NCI-H2196 (cell line): ENCODE data around the gene MORF4L1.
"Not testable (repeated sequence)": the region's sequence is repeated elsewhere in the genome, so short reads cannot be mapped to it uniquely, and the experiment has no call there.

Source experiments
- DNase-seq: peaks from one replicate; lab custom pipeline; 2025; ENCODE audit not compliant: unreplicated experiment; lab: John Stamatoyannopoulos, UW

Gene MORF4L1, protein sequence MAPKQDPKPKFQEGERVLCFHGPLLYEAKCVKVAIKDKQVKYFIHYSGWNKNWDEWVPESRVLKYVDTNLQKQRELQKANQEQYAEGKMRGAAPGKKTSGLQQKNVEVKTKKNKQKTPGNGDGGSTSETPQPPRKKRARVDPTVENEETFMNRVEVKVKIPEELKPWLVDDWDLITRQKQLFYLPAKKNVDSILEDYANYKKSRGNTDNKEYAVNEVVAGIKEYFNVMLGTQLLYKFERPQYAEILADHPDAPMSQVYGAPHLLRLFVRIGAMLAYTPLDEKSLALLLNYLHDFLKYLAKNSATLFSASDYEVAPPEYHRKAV

DNA sequence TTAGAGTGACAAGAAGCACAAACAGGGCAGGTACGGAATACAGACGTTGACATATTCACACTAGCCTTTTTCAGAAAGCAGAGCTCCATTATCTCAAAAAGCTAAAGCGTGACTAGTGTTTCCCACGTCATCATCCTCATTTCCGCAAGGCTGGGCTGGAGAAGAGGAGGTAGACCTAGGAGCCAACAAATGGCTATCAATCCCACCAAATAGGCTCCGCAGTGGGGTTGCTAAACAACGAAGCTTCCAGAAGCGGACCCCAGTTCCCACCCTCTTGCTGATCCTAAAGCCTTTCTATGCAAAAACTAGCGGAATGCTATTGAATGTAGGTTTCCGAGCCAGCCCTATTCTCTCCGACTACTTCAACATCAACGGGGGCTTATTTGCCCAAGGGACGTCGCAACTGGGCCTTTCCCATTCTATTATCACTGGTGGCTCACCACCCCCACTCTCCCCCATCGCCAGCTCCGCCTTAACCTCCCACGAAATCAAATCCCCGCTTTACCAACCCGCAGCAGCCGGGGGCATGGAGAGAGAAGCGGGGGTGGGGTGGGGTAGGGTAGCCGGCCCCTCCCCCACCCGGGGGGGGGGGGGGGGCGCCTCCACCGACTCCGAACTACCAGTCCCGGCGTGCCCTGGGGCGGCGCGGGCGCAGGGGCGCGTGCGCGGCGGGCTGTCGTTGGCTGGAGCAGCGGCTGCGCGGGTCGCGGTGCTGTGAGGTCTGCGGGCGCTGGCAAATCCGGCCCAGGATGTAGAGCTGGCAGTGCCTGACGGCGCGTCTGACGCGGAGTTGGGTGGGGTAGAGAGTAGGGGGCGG, at the start of gene MORF4L1:
MORF4L1 (plus strand) TSS at position 736 of the 817 bp plus-strand sequence. CDS start 128 bp downstream, outside the sequence.
- peak; percentile 78 for DNase-seq

GRCh38 chr15:78828920-78829319, 43.8 kb upstream of the MORF4L1 start:
- DNase-seq = no peak

- no peak for DNase-seq
Measured at GRCh38 chr15:78830514-78831228, 42.0 kb upstream of the MORF4L1 start.

DNA sequence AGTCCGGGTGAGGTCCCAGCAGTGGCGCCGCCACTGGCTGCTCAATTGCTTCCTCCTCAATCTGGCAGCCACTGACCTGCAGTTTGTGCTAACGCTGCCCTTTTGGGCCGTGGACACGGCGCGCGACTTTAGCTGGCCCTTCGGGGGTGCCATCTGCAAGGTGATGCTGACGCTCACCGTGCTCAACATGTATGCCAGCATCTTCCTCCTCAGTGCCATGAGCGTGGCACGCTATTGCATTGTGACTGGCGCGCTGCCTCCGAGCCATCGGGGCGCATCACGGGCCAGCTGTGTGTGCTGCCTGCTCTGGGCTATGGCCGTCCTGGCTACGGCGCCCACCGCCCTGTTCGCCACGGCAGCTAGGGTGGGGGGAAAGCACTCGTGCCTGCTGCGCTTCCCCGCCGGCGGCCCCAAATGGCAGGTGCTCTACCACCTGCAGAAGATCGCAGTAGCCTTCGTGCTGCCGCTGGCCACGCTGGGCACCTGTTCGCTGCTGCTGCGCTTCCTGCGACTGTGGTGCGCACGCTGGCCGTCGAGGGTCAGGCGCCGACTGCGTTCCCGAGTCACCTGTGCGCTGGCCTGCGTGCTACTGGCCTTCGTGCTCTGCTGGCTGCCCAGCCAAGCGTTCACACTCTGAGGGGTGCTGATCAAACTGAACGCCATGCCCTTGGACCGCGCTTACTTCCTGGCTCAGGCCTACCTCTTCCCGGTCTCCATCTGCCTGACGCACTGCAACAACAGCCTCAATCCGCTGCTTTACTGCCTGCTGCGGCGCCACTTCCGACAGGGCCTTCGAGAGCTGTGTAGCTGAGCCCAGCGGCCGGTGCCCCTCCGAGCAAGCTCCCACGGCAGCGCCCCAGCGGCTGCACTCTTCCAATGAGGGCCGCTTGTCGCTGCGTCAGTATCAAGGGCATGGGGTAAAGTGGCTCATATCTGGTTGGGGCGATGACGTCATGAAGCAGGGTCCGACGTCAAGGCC, 41.2 kb upstream of the MORF4L1 start:
- no peak for DNase-seq

- no peak for DNase-seq
Measured at GRCh38 chr15:78836333-78836732, 36.4 kb upstream of the MORF4L1 start.

- DNase-seq = no peak
Measured at GRCh38 chr15:78837131-78837530, 35.6 kb upstream of the MORF4L1 start.

- no peak for DNase-seq
Measured at GRCh38 chr15:78837543-78837942, 35.1 kb upstream of the MORF4L1 start.

DNA sequence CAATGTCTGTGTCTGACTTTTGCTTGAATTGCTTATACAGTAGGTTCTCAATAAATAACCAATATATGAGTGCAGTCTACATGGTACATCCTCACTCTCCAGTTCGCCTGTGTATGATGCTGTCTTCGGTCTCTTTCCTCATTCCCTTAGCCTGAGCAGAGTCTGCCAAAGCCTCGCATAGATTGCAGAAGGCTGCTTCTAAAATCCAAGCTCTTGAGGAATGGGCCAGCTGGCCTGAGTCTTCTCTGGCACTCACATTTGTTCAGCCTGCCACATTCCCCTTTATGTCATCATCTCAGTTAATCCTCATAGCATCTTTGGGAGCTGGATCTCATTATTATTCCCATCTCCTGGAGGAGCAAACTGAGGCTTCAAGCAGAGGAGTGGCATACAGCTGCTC, 34.2 kb upstream of the MORF4L1 start:
- DNase-seq = no peak

- DNase-seq = not testable (repeated sequence)
Measured at GRCh38 chr15:78839151-78839550, 33.5 kb upstream of the MORF4L1 start.

DNA sequence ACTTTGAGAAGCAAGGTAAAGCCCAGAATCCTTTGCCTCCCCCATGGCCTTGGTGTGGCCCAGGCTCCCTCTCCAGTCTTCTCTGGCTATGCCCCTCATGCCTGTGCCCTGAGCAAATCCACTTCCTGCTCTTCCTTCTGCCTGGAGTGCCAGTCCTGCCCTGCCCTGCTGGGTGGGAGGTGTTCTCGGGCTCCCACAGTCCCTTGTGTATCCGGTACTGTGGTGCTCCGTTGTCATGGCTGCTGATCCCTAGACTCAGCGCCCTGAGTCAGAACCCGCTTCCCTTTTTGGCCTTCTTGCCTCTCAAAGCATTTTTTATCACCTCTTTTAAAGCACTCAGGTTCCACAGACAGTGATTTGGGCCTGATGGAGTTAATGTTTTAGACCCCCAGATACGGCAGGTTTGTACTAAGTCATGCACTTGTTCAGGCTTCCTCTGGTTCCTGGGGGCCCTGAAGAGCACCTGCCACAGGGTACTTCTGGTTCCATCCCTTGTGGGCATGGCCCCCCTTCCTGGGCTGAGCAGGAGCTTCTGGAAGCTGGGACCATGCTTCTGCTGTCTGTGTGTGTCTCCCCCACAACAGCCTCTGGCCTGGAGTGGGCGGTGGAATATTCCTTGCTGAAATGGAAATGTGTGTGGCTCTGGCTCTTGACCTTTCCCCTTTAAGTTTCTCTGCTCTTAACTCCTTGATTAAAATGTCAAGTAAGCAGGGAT, 31.9 kb upstream of the MORF4L1 start:
- DNase-seq = no peak

DNA sequence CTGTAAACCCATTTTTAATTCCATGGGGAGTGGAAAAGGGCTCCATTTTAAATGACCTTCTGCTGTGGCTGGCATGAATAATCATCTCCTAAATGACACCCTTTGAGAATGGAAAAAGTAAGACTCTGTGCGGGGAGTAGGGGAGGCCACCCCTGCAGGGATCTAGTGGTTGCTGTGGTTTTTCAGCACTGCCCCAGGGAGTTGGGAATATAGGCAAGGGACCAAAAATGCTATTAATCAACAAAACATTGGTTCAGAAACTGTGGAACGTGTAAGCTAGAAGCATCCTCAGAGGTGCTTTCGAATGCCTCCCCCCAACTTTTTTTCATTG, 31.3 kb upstream of the MORF4L1 start:
- no peak for DNase-seq

DNA sequence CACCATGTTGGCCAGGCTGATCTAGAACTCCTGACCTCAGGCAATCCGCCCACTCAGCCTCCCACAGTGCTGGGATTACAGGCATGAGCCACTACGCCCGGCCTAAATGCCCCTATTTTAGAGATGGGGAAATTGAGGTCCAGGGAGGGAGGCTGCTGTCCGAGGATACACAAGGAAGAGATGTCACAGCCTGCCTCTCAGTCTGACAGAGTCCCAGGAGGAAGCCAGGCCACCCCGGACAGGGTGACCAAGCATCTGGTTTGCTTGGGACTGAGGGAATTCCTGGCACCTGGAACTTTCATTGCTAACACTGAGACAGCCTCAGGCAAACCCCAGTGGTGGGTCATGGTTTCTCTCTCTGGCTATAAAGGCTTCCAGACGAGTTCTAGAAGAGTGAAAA, 30.8 kb upstream of the MORF4L1 start:
- no peak for DNase-seq

DNA sequence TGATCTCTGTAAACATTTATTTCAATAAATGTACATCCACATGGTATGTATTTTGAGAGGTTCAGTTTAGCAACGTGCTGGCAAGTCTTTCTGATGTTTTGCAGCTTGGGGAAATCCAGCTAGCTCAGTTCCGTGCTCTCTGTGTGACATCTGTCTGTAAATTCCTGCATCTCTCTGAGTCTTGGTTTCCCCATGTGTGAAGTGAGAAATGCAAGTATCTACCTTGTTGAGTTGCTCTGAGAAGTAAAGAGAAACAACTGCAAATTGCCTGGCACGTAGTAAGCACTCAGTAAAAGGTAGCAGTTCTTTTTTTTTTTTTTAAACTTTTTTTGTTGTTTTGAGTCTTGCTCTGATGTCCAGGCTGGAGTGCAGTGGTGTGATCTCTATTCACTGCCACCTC, 30.2 kb upstream of the MORF4L1 start:
- DNase-seq = no peak

DNA sequence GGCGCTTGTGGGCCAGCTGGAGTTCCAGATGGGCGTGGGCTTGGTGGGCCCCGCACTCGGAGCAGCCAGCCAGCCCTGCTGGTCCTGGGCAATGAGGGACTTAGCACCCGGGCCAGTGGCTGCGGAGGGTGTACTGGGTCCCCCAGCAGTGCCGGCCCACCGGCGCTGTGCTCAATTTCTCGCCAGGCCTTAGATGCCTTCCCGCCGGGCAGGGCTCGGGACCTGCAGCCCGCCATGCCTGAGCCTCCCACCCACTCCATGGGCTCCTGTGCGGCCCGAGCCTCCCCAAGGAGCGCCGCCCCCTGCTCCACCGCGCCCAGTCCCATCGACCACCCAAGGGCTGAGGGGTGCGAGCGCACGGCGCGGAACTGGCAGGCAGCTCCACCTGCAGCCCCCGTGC, 25.8 kb upstream of the MORF4L1 start:
- not testable (repeated sequence) for DNase-seq

DNA sequence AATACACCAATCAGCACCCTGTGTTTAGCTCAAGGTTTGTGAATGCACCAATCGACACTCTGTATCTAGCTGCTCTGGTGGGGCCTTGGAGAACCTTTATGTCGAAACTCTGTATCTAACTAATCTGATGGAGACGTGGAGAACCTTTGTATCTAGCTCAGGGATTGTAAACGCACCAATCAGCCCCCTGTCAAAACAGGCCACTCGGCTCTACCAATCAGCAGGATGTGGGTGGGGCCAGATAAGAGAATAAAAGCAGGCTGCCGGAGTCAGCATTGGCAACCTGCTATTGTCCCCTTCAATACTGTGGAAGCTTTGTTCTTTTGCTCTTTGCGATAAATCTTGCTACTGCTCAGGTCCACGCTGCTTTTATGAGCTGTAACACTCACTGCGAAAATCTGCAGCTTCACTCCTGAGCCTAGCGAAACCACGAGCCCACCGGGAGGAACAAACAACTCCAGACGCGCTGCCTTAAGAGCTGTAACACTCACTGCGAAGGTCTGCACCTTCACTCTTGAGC, 25.2 kb upstream of the MORF4L1 start:
- DNase-seq = not testable (repeated sequence)

DNA sequence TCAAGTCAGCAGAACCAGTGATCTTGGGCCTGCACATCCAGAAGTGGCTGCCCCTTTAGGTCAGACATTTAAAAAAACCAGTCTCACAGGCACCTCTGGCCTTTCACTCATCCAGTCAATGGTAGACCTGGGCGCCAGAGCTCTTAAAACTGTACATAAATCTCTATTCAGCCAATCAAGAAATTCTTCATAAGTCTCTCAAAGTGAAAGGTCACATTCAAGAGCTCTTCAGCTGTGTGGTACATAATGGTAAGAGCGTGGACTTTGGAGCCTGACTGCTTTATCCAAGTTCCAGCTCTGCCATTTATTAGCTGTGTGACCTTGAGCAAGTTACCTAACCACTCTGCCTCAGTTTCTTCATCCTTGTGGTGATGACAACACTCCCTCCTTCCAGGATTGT, 22.3 kb upstream of the MORF4L1 start:
- DNase-seq = no peak

DNA sequence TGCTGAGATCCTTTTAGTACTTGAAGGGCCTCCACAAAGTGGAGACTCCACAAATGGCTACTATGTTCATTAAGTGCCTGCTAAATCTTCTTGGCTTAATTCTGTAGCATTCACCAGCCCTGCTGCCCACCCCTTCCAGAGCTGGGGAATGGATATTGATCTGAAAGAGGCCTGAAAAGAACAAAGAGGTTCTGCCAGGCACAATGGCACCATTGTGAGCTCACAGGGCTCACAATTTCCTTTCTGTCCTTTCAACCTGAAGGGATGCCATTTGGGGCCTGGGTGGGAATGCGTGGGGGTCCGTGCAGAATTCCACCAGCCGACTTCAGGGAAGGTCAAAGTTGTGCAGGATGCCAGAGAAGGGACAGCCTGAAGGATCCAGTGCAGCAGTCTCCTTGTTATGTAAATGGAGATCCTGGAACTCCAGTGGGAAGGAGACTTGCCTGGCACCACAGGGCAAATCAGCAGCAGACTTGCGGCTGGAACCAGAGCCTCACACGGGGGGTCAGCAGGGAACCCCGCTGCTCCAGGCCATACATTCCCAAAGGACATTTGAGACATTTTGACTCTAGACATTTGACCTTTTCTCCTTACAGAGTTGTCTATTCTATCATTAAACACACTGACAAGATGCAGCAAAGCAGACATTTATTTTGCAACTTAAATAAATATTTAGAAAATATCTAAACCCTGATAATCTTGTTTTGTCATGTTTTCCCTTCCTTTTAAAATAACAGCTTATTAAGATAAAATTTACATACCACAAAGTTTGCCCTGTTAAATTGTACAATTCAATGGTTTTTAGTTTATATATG, 21.5 kb upstream of the MORF4L1 start:
- no peak for DNase-seq

DNA sequence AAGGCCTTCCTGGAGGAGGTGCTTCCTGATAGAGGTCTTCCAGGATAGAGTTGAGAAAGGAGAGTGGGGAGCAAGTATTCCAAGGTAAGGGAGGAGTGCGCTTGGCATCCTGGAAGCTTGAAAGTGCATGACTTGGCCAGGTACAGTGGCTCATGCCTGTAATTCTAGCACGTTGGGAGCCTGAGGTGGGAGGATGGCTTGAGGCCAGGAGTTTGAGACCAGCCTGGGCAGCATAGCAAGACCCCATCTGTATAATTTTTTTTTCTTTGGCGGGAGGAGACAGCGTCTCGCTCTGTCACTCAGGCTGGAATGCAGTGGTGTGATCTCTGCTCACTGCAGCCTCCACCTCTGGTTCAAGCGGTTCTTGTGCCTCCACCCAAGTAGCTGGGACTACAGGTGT, 19.2 kb upstream of the MORF4L1 start:
- no peak for DNase-seq

DNA sequence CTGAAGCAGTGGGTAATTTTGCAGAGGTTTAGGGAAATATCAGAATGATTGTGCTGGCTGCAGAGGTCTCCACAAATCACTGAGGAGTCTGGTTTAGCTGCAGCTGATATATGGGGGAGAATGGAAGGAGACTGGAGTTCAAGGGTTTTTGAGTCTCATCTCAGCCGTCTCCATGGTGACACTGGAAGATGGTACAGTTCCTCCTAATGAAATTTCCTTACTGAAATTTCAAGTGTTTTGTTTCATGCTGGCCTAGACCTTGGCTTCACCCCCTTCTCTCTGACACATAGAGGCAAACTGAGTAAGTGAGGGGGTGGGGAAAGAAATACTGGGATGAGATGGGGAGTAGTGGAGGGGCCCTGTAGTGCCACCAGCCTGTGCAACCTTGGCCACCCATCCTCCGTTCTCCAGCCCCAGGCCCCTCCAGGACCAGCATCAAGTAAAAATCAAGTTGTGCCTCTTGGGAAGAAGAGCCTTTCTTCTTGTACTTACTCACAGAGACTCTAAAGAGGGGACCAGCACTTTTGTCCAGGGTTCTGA, 17.8 kb upstream of the MORF4L1 start:
- no peak for DNase-seq
